Chondrocyte (in vitro differentiated cells): ENCODE data around the gene NUP188. TPM values are rescaled to one million over a fixed set of nuclear protein-coding genes. Genes with fewer than 3 reads are reported as not detected.

Experiments
- DNase-seq: peaks from one replicate; pipeline ENCODE4 v3.0.0; 2021; ENCODE audit warnings: mixed read lengths, low spot score
- H3K27ac Mint-ChIP-seq: one replicate; pipeline ENCODE4 v1.8.0; 2021; ENCODE audit warnings: mild to moderate bottlenecking, moderate library complexity, mixed read lengths; ENCODE audit not compliant: unreplicated experiment
- H3K27me3 Mint-ChIP-seq: 2 replicates; pipeline ENCODE4 v1.8.0; 2021; ENCODE audit warnings: low read depth, mixed read lengths
- H3K36me3 Mint-ChIP-seq: 2 replicates; pipeline ENCODE4 v1.8.0; 2021; ENCODE audit warnings: low read depth, mixed read lengths
- H3K4me1 Mint-ChIP-seq: 2 replicates; pipeline ENCODE4 v1.8.0; 2021; ENCODE audit warnings: low read depth, mild to moderate bottlenecking, mixed read lengths
- H3K4me3 Mint-ChIP-seq: one replicate; pipeline ENCODE4 v1.8.0; 2021; ENCODE audit warnings: mild to moderate bottlenecking, moderate library complexity, mixed read lengths; ENCODE audit not compliant: unreplicated experiment
- H3K9me3 Mint-ChIP-seq: 2 replicates; pipeline ENCODE4 v1.8.0; 2021; ENCODE audit warnings: low read depth, mixed read lengths
- total RNA-seq: library from RNA; stranded (reverse); gene quantifications from 3 replicates; pipeline ENCODE4 v1.2.1, GENCODE V29; 2021
- TF ChIP-seq, protein P1 (sequence below): fragments of 200-600 bp; sonication (generic); IDR thresholded peaks from 2 replicates; pipeline ENCODE4 v1.5.0; 2021; ENCODE audit warnings: antibody characterized with exemption, mild to moderate bottlenecking, moderate library complexity

The NUP188 gene
- total RNA-seq, 1 donor from 2014 or later: 36.0 TPM

DNA sequence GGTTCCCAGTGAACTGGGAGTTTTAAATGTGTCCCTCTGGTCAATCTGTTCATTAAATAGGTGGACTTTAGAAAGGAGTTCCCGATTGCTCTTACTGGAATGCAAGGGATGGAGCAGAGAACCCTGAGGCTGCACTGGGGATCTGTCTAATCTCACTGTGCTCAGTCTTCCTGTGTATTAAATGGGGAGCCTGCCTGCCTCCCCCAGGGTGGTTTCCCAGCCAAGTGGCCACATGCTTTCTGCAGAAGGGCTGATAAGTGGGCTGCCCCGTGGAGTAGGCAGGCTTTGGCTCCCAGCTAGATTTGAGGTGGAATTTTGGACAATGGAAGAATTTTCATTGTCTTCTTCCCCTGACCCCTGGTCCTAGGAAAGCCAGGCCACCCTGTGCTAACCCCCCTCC, 40.8 kb upstream of the NUP188 start:
- Mint-ChIP-seq H3K27me3 (no peaks in the 10 kb centered on the region), H3K27ac (peak overlapping the region; percentile 69), H3K4me1 (peaks cover 35% of the 10 kb centered on the region), H3K4me3 (no peak overlapping the region), H3K9me3 (no peaks in the 10 kb centered on the region), H3K36me3 (peaks cover 29% of the 10 kb centered on the region)
- no peak for DNase-seq
- TF ChIP-seq, protein P1, sequence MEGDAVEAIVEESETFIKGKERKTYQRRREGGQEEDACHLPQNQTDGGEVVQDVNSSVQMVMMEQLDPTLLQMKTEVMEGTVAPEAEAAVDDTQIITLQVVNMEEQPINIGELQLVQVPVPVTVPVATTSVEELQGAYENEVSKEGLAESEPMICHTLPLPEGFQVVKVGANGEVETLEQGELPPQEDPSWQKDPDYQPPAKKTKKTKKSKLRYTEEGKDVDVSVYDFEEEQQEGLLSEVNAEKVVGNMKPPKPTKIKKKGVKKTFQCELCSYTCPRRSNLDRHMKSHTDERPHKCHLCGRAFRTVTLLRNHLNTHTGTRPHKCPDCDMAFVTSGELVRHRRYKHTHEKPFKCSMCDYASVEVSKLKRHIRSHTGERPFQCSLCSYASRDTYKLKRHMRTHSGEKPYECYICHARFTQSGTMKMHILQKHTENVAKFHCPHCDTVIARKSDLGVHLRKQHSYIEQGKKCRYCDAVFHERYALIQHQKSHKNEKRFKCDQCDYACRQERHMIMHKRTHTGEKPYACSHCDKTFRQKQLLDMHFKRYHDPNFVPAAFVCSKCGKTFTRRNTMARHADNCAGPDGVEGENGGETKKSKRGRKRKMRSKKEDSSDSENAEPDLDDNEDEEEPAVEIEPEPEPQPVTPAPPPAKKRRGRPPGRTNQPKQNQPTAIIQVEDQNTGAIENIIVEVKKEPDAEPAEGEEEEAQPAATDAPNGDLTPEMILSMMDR: no peak

DNA sequence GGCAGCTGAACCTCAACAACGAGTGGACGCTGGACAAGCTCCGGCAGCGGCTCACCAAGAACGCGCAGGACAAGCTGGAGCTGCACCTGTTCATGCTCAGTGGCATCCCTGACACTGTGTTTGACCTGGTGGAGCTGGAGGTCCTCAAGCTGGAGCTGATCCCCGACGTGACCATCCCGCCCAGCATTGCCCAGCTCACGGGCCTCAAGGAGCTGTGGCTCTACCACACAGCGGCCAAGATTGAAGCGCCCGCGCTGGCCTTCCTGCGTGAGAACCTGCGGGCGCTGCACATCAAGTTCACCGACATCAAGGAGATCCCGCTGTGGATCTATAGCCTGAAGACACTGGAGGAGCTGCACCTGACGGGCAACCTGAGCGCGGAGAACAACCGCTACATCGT, 39.1 kb upstream of the NUP188 start:
- no peak for DNase-seq
- Mint-ChIP-seq H3K4me3 (no peak overlapping the region), H3K9me3 (no peaks in the 10 kb centered on the region), H3K27me3 (no peaks in the 10 kb centered on the region), H3K4me1 (peaks cover 37% of the 10 kb centered on the region), H3K27ac (no peak overlapping the region), H3K36me3 (peaks cover 35% of the 10 kb centered on the region)
- TF ChIP-seq, protein P1: no peak

DNA sequence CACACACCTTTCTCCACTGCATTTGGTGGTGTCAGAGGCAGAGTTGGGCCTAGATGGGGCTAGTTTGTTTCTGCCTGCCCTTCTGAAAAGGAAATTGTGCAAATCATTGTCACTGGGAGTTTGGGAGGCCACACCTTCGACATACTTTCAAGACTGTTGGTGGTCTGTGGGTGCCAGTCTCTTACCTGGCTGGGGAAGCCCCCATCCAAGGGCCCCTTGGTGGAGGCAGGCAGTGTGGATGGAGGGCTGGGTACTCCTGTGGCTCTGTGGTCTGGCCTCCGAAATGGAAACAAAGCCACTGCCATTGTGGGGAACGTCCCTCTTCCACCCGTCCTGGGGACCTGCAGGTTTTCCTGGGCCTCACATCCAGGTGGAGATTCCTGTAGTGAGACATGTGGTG, 37.6 kb upstream of the NUP188 start:
- H3K27ac Mint-ChIP-seq: no peak overlapping the region
- no peak overlapping the region for H3K4me3 Mint-ChIP-seq
- peaks cover 37% of the 10 kb centered on the region for H3K36me3 Mint-ChIP-seq
- TF ChIP-seq, protein P1: no peak
- DNase-seq: no peak
- H3K9me3 Mint-ChIP-seq: no peaks in the 10 kb centered on the region
- H3K27me3 Mint-ChIP-seq: no peaks in the 10 kb centered on the region
- peaks cover 31% of the 10 kb centered on the region for H3K4me1 Mint-ChIP-seq

DNA sequence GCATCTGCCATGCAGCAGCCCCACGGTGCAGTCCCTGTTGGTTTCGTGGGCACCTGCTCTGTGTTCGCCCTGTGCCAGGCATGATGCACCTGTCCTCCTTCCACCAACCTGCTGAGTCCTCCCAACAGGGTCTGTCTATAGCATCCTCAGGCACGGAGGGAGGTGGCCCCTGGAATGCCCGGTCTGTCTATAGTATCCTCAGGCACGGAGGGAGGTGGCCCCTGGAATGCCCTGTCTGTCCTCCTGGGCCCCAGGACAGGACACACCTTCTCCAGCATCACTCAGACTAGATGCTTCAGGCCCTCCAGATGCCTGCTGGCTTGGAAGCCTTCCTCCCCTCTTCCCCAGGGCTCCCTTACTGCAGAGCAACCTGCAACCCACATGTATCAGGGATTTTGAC, 36.6 kb upstream of the NUP188 start:
- TF ChIP-seq, protein P1: no peak
- no peak overlapping the region for H3K4me3 Mint-ChIP-seq

DNA sequence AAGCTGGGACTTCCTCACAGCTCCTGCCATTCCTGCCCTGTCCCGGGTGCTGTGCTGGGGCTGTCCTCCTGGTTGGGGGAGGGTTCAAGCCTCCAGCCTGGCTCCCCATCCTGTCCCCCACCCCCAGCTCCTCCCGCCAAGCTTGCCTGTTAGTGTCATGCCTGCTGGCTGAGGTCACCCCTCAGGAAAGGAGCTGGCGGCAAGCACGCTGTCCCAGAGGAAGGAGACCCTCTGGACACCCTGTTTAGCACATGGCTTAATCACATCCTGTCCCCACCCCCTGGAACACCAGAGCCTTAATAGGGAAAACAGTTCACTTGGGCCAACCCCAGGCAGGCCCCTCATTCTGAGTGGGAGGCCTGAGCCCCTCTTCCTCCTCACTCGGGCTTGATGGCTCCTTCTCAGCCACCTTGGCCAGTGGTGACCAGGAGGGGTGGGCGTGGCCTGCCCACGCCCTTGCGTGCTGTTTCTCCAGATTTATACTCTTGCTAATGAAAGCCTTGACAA, 35.9 kb upstream of the NUP188 start:
- Mint-ChIP-seq H3K9me3 (no peaks in the 10 kb centered on the region), H3K36me3 (peaks cover 37% of the 10 kb centered on the region), H3K4me1 (peaks cover 39% of the 10 kb centered on the region), H3K27me3 (no peaks in the 10 kb centered on the region), H3K27ac (peak overlapping the region; percentile 73), H3K4me3 (no peak overlapping the region)
- TF ChIP-seq, protein P1: no peak
- no peak for DNase-seq

More for the DNA sequence above, 36.6 kb upstream of the NUP188 start:
- H3K36me3 Mint-ChIP-seq: peaks cover 37% of the 10 kb centered on the region
- peaks cover 36% of the 10 kb centered on the region for H3K4me1 Mint-ChIP-seq
- H3K9me3 Mint-ChIP-seq: no peaks in the 10 kb centered on the region
- H3K27me3 Mint-ChIP-seq: no peaks in the 10 kb centered on the region
- peak overlapping the region; percentile 73 for H3K27ac Mint-ChIP-seq
- no peak for DNase-seq
